Endothelial cell of umbilical vein (primary cell): ENCODE measurements around the gene METTL15. TPM values are rescaled to one million over a fixed set of nuclear protein-coding genes. Genes with fewer than 3 reads are reported as not detected.

Experiments used
- BruUV-seq: library from RNA; stranded (reverse); fragments of 400-500 nt; replicated peaks from 2 replicates; lab custom pipeline; 2021; lab: Mats Ljungman, UMichigan
- CTCF ChIA-PET: fragments of 300-600, 350-600 bp; sonication (Branson Sonifier 250); formaldehyde crosslinking; loops from one replicate; lab custom pipeline; 2021; ENCODE audit warnings: antibody characterized with exemption, inconsistent platforms; lab: Charles Lee
- POLR2A ChIA-PET: fragments of 300-600, 350-600 bp; sonication (Branson Sonifier 250); formaldehyde crosslinking; loops from one replicate; lab custom pipeline; 2021; ENCODE audit warnings: antibody characterized with exemption, inconsistent platforms; lab: Charles Lee
- DNase-seq: peaks from one replicate; pipeline ENCODE4 v3.0.0-alpha.2; 2011; ENCODE audit warnings: low read depth, low spot score
- FAIRE-seq: peaks from 2 replicates; lab custom pipeline; 2011; peaks lifted over from hg19 to GRCh38; lab: Jason Lieb, UNC
- H2AFZ ChIP-seq: 2 replicates; pipeline ENCODE4 v1.6.0; 2012; ENCODE audit warnings: low read depth, low read length, control low read depth, inconsistent platforms
- H3K27ac ChIP-seq: 2 replicates; pipeline ENCODE4 v1.5.1; 2011; ENCODE audit warnings: low read depth, mild to moderate bottlenecking, control low read depth, low read length, moderate library complexity; ENCODE audit not compliant: insufficient read depth
- H3K27me3 ChIP-seq, 2 experiments: 2 replicates each; pipeline versions ENCODE4 v1.6.0 to v1.6.1; 2011; ENCODE audit warnings: low read length in 2 of 2, mixed read lengths in 1 of 2; ENCODE audit not compliant: control insufficient read depth in 2 of 2, insufficient read depth in 2 of 2
- H3K36me3 ChIP-seq, 2 experiments: 2 replicates in 1 of 2; 3 replicates in 1 of 2; pipeline ENCODE4 v1.5.1; 2011; ENCODE audit warnings: low read length in 2 of 2, mild to moderate bottlenecking in 1 of 2, moderate library complexity in 1 of 2; ENCODE audit not compliant: control insufficient read depth in 2 of 2, insufficient read depth in 2 of 2; ENCODE audit errors: extremely low read depth in 1 of 2
- H3K4me1 ChIP-seq: 3 replicates; pipeline ENCODE4 v1.5.1; 2011; ENCODE audit warnings: mild to moderate bottlenecking, low read length; ENCODE audit not compliant: control insufficient read depth, insufficient read depth; ENCODE audit errors: extremely low read depth
- H3K4me2 ChIP-seq: 2 replicates; pipeline ENCODE4 v1.6.1; 2011; ENCODE audit warnings: low read length, control low read depth, mixed read lengths; ENCODE audit not compliant: insufficient read depth
- H3K4me3 ChIP-seq, 3 experiments: fragments of 200-600 bp in 1 of 3; sonication (generic), shearing (Covaris generic) in 1 of 3; replicated peaks in 1 of 3; 2 replicates each; pipeline ENCODE4 v1.5.1; 2011 to 2016; ENCODE audit warnings: control low read depth in 3 of 3, low read length in 3 of 3, mild to moderate bottlenecking in 2 of 3, inconsistent platforms in 1 of 3, low read depth in 1 of 3, moderate library complexity in 1 of 3; ENCODE audit not compliant: insufficient read depth in 1 of 3
- H3K79me2 ChIP-seq: 2 replicates; pipeline ENCODE4 v1.6.0; 2012; ENCODE audit warnings: low read length, inconsistent platforms; ENCODE audit not compliant: control insufficient read depth, insufficient read depth
- H3K9ac ChIP-seq: replicated peaks from 2 replicates; pipeline ENCODE3; 2011; ENCODE audit warnings: low read length, control low read depth; ENCODE audit not compliant: insufficient read depth; ENCODE audit errors: extremely low read depth
- H3K9me1 ChIP-seq: replicated peaks from 3 replicates; pipeline ENCODE4 v1.6.0; 2011; ENCODE audit warnings: mild to moderate bottlenecking, low read length; ENCODE audit not compliant: control insufficient read depth, insufficient read depth; ENCODE audit errors: extremely low read depth
- H3K9me3 ChIP-seq: replicated peaks from 2 replicates; pipeline ENCODE4 v1.5.1; 2012; ENCODE audit warnings: low read length, inconsistent platforms; ENCODE audit not compliant: control insufficient read depth, insufficient read depth
- H4K20me1 ChIP-seq: replicated peaks from 2 replicates; pipeline ENCODE3; 2011; ENCODE audit warnings: mild to moderate bottlenecking, low read length; ENCODE audit not compliant: control insufficient read depth, insufficient read depth; ENCODE audit errors: extremely low read depth
- CTCF ChIP-seq, 2 donors: IDR thresholded peaks; 1 replicate in 1 of 2; 2 replicates in 1 of 2; pipeline ENCODE4 v1.5.1; 2011; ENCODE audit warnings: low read length in 2 of 2, mild to moderate bottlenecking in 2 of 2, moderate library complexity in 2 of 2, control low read depth in 1 of 2, inconsistent platforms in 1 of 2, low read depth in 1 of 2; ENCODE audit not compliant: insufficient read depth in 1 of 2; ENCODE audit errors: extremely low read depth in 1 of 2
- EZH2 ChIP-seq: IDR thresholded peaks from 2 replicates; pipeline ENCODE4 v1.6.1; 2012; ENCODE audit warnings: borderline replicate concordance, low read depth, mild to moderate bottlenecking, moderate library complexity, low read length, inconsistent platforms; ENCODE audit not compliant: severe bottlenecking
- FOS ChIP-seq: IDR thresholded peaks from 2 replicates; pipeline ENCODE4 v1.6.1; 2011; ENCODE audit warnings: mild to moderate bottlenecking, low read length, moderate library complexity, borderline replicate concordance; ENCODE audit not compliant: insufficient read depth
- GATA2 ChIP-seq: IDR thresholded peaks from 2 replicates; pipeline ENCODE4 v1.7.0; 2011; ENCODE audit warnings: low read depth, mild to moderate bottlenecking, moderate library complexity, mixed read lengths, low read length; ENCODE audit not compliant: insufficient read length, insufficient read depth
- JUN ChIP-seq: IDR thresholded peaks from 2 replicates; pipeline ENCODE4 v1.6.1; 2011; ENCODE audit warnings: borderline replicate concordance, low read depth; ENCODE audit not compliant: insufficient read length, insufficient read depth
- MAX ChIP-seq: IDR thresholded peaks from 2 replicates; pipeline ENCODE4 v1.6.1; 2011; ENCODE audit not compliant: insufficient read depth, insufficient read length
- MYC ChIP-seq: IDR thresholded peaks from one replicate; pipeline ENCODE4 v1.6.1; 2011; ENCODE audit warnings: mild to moderate bottlenecking, low read depth, low read length
- POLR2A ChIP-seq: IDR thresholded peaks from 2 replicates; pipeline ENCODE4 v1.6.1; 2012; ENCODE audit warnings: low read depth, mild to moderate bottlenecking, control low read depth, low read length
- POLR2AphosphoS5 ChIP-seq: IDR thresholded peaks from 2 replicates; pipeline ENCODE4 v1.6.1; 2012; ENCODE audit warnings: low read depth, mild to moderate bottlenecking, control low read depth, low read length, moderate library complexity; ENCODE audit not compliant: insufficient read depth
- dilution Hi-C: fragments of 300-500 bp; cut with MboI; formaldehyde crosslinking; loops from one replicate; pipeline ENCODE4 v1.15.0; 2019; ENCODE audit warnings: low sequenced_read_pairs; ENCODE audit not compliant: extremely low pct_ligation_motif_present
- intact Hi-C: fragments of 100-400 bp; cut with micrococcal nuclease; formaldehyde crosslinking; loops from one replicate; pipeline ENCODE4 v1.10.0; 2022
- polyA plus RNA-seq, 4 experiments: library from polyadenylated mRNA; depleted of rRNA in 3 of 4; stranded (reverse) in 3 of 4; unstranded in 1 of 4; fragments of >200 nt; gene quantifications; 2 replicates each; pipeline versions ENCODE4 v1.2.1 to v1.2.3, GENCODE V29; 2011 to 2012; ENCODE audit warnings: missing spikeins in 1 of 4
- total RNA-seq: library from RNA; stranded (reverse); gene quantifications from 2 replicates; pipeline ENCODE4 v1.2.3, GENCODE V29; 2021

Gene METTL15
- total and polyA plus RNA-seq, 2 donors (not counting 3 experiments of a cell fraction or from before 2014, with no cell fraction given): 3.2 to 12.1 TPM

GRCh38 chr11:28243581-28243980 lies 135.4 kb downstream of the METTL15 start:
- Histone ChIP-seq H3K4me1 (no peaks in the 10 kb centered on the region), H3K4me2 (no peak overlapping the region), H3K9me3 (no peaks in the 10 kb centered on the region), H3K79me2 (no peaks in the 10 kb centered on the region), H3K9me1 (no peaks in the 10 kb centered on the region), H3K4me3 (no peak overlapping the region), H4K20me1 (no peaks in the 10 kb centered on the region), H3K36me3 (no peaks in the 10 kb centered on the region), H3K9ac (no peak overlapping the region), H3K27ac (no peak overlapping the region), H3K27me3 (no peaks in the 10 kb centered on the region), H2AFZ (no peak overlapping the region)
- POLR2A ChIA-PET: no interaction called here
- TF ChIP-seq MYC (no peak), POLR2A (no peak), MAX (no peak), EZH2 (no peak), POLR2AphosphoS5 (no peak), JUN (no peak), GATA2 (no peak), FOS (no peak), CTCF (IDR thresholded peaks at IDR 0.05; ENCODE audit: extremely low read depth in 1 of 2, insufficient read depth in 1 of 2, low read depth in 1 of 2, low read length in 2 of 2) (no peak)
- BruUV-seq: no TSS peak
- no peak for FAIRE-seq
- CTCF ChIA-PET: no interaction called here
- DNase-seq: no peak
- dilution Hi-C loops (no loop called here), intact Hi-C loops (loop anchor here (10.0 kb wide), 1 partner anchor 549 kb away; no protein-coding TSS in a partner anchor)
